Suprapubic skin (tissue), 4 donors: ENCODE data around the gene NBEA. TPM values are rescaled to one million over a fixed set of nuclear protein-coding genes. Genes with fewer than 3 reads are reported as not detected.

Experiments
- DNase-seq, 2 donors: peaks; one replicate each; pipeline ENCODE4 v3.0.0-alpha.2; 2019; ENCODE audit warnings: low spot score in 2 of 2
- H3K27ac ChIP-seq: fragments of 200-600 bp; sonication (generic); one replicate; pipeline ENCODE4 v1.5.1; 2019
- H3K27me3 ChIP-seq: fragments of 200-600 bp; sonication (generic); one replicate; pipeline ENCODE4 v1.5.1; 2019
- H3K36me3 ChIP-seq: fragments of 200-600 bp; sonication (generic); one replicate; pipeline ENCODE4 v1.5.1; 2019
- H3K4me1 ChIP-seq: fragments of 200-600 bp; sonication (generic); one replicate; pipeline ENCODE4 v1.5.1; 2019
- H3K4me3 ChIP-seq: fragments of 200-600 bp; sonication (generic); one replicate; pipeline ENCODE4 v1.5.1; 2019; ENCODE audit warnings: mild to moderate bottlenecking
- H3K9me3 ChIP-seq: fragments of 200-600 bp; sonication (generic); one replicate; pipeline ENCODE4 v1.5.1; 2019
- EP300 ChIP-seq: sonication (generic); formaldehyde crosslinking; IDR thresholded peaks from one replicate; pipeline ENCODE4 v1.6.1; 2017; ENCODE audit warnings: antibody characterized with exemption
- POLR2A ChIP-seq, 2 donors: fragments of 450-650 bp; IDR thresholded peaks; one replicate each; pipeline ENCODE4 v1.6.1; 2017; ENCODE audit warnings: antibody characterized with exemption in 2 of 2, mild to moderate bottlenecking in 2 of 2, moderate library complexity in 2 of 2
- POLR2AphosphoS5 ChIP-seq, 3 donors: sonication (generic); formaldehyde crosslinking; IDR thresholded peaks; one replicate each; pipeline ENCODE4 v1.6.1; 2017; ENCODE audit warnings: antibody characterized with exemption in 3 of 3
- WGBS: methylation state at CpG from one replicate; pipeline ENCODE4 v1.1.5; 2018; 5-methylcytosine and 5-hydroxymethylcytosine counted together
- total RNA-seq, 4 donors: library from RNA; depleted of rRNA; stranded (reverse); fragments of >200 nt; gene quantifications; one replicate each; pipeline ENCODE4 v1.1.0, GENCODE V29; 2016
- TF ChIP-seq, protein P1 (sequence below), 2 donors: fragments of 200-600 bp in 1 of 2; fragments of 450-650 bp in 1 of 2; sonication (generic) in 1 of 2; IDR thresholded peaks; one replicate each; pipeline ENCODE4 v1.5.1; 2016 to 2019; ENCODE audit warnings: antibody characterized with exemption in 2 of 2, mild to moderate bottlenecking in 1 of 2, moderate library complexity in 1 of 2

NBEA gene
- total RNA-seq, 4 donors from 2014 or later: 3.1 to 9.7 (median 4.1) TPM

DNA sequence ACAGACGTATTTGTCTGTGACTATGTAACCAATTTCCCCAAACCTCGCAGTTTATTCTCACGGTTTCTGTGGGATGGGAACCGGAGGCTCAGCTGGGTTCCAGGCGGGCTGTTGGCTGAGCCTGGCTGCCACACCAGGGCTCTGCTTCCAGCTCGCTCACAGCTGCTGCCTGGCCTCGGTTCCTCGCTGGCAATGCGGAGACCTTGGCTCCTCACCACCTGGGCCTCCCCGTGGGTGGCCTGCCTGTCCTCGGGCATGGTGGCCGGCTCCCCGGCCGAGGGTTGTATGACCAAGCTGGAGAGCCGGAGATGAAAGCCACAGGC, 753.3 kb downstream of the NBEA start:
- Histone ChIP-seq H3K4me1 (peaks cover 4% of the 10 kb centered on the region), H3K36me3 (no peaks in the 10 kb centered on the region), H3K9me3 (no peaks in the 10 kb centered on the region), H3K27ac (no peak overlapping the region), H3K27me3 (no peaks in the 10 kb centered on the region), H3K4me3 (no peak overlapping the region)
- 74% methylated on average over 8 of the region's 15 CpGs for WGBS
- TF ChIP-seq POLR2A (IDR thresholded peaks at IDR 0.05) (no peak), POLR2AphosphoS5 (IDR thresholded peaks at IDR 0.05) (no peak), EP300 (no peak)
- TF ChIP-seq, protein P1, sequence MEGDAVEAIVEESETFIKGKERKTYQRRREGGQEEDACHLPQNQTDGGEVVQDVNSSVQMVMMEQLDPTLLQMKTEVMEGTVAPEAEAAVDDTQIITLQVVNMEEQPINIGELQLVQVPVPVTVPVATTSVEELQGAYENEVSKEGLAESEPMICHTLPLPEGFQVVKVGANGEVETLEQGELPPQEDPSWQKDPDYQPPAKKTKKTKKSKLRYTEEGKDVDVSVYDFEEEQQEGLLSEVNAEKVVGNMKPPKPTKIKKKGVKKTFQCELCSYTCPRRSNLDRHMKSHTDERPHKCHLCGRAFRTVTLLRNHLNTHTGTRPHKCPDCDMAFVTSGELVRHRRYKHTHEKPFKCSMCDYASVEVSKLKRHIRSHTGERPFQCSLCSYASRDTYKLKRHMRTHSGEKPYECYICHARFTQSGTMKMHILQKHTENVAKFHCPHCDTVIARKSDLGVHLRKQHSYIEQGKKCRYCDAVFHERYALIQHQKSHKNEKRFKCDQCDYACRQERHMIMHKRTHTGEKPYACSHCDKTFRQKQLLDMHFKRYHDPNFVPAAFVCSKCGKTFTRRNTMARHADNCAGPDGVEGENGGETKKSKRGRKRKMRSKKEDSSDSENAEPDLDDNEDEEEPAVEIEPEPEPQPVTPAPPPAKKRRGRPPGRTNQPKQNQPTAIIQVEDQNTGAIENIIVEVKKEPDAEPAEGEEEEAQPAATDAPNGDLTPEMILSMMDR (IDR thresholded peaks at IDR 0.05): no peak
- peak in 1 of 2 donors; percentile 54 for DNase-seq

GRCh38 chr13:35697186-35697730, 755.2 kb downstream of the NBEA start:
- WGBS: 75% methylated on average over 7 of the region's 7 CpGs
- no peaks in the 10 kb centered on the region for H3K27me3 ChIP-seq
- TF ChIP-seq EP300: no peak
- TF ChIP-seq, protein P1 (IDR thresholded peaks at IDR 0.05): no peak
- TF ChIP-seq POLR2A (IDR thresholded peaks at IDR 0.05): no peak
- no peak for TF ChIP-seq POLR2AphosphoS5 (IDR thresholded peaks at IDR 0.05)
- H3K36me3 ChIP-seq: no peaks in the 10 kb centered on the region
- H3K4me1 ChIP-seq: peaks cover 4% of the 10 kb centered on the region
- H3K9me3 ChIP-seq: no peaks in the 10 kb centered on the region
- no peak overlapping the region for H3K27ac ChIP-seq
- DNase-seq: peak in 1 of 2 donors; percentile 42
- no peak overlapping the region for H3K4me3 ChIP-seq

DNA sequence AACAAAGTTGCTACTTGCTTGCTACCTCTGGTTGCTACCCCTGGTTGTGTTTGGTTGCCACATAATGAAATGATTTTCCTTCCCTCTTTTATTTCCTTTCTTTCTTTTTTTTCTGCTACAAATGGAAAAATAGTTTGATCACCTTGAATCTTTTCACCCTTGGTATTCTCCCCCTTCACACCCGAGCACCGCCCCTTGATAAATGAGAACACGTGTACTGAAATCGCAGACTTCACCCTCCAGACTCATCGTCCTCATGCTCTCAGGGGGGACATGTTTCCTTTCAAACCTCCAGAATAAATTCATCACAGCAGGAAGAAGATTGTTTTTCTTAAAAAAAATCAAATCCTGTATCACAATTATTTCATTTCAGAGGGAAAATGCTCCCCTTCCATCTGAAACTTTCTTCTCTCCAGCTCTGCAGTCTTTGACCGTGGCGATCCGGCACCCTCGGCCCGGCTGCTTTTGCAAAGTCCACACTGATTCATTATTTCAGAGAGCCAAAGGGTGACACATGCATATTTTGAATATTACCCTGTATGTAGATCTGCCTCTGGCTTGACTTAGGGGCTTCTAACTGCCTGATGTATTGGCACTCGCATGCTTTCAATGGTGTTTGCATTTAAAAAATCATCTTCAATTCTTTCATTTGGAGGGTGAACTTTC, 757.0 kb downstream of the NBEA start:
- Histone ChIP-seq H3K27ac (peak overlapping the region; percentile 18), H3K4me3 (no peak overlapping the region)

DNA sequence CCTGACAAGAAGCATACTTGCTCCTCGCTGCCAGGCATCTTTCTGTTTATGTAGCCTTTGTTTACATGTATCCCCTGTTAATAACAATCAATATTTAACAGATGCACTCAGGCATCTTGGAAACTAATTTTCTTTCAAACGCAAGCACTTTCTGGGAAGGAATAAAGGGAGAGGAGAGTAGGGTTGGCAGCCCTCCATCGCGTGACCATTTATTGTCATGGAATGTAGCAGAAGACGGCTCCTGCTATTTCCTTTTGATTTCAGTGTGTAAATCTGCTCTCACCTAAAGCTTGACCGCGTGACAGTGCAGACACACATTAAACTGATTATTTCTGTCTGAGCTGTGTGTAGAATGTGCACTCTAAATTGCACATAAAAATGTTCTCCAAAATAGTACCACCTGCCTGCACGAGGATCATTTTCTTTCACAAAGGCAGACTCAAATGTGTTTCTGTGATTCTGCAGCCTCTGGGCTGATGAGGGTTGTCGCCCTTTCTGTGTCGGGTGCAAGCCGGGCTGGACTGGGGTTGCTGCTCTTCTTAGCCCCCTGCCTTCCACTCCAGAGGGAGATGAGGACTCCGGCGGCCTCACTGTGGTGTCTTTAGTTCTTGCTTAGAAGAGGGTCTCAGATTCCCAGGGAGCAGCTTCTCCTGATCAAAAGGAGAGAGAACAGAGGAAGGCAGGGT, 757.9 kb downstream of the NBEA start:
- no peaks in the 10 kb centered on the region for H3K9me3 ChIP-seq
- H3K4me3 ChIP-seq: no peak overlapping the region
- DNase-seq: peak in 1 of 2 donors; percentile 57
- no peak for TF ChIP-seq POLR2A (IDR thresholded peaks at IDR 0.05)
- TF ChIP-seq POLR2AphosphoS5 (IDR thresholded peaks at IDR 0.05): no peak
- no peak for TF ChIP-seq EP300
- TF ChIP-seq, protein P1 (IDR thresholded peaks at IDR 0.05): no peak
- peaks cover 4% of the 10 kb centered on the region for H3K4me1 ChIP-seq
- no peaks in the 10 kb centered on the region for H3K36me3 ChIP-seq
- 35% methylated on average over 13 of the region's 13 CpGs for WGBS
- H3K27me3 ChIP-seq: no peaks in the 10 kb centered on the region
- H3K27ac ChIP-seq: peak overlapping the region; percentile 18

More for the DNA sequence above, 757.0 kb downstream of the NBEA start:
- Histone ChIP-seq H3K9me3 (no peaks in the 10 kb centered on the region), H3K36me3 (no peaks in the 10 kb centered on the region), H3K27me3 (no peaks in the 10 kb centered on the region), H3K4me1 (peaks cover 4% of the 10 kb centered on the region)
- WGBS: 64% methylated on average over 11 of the region's 11 CpGs
- peak in 1 of 2 donors; percentile 54 for DNase-seq
- TF ChIP-seq POLR2AphosphoS5 (IDR thresholded peaks at IDR 0.05): no peak
- no peak for TF ChIP-seq EP300
- TF ChIP-seq POLR2A (IDR thresholded peaks at IDR 0.05): no peak
- TF ChIP-seq, protein P1 (IDR thresholded peaks at IDR 0.05): no peak

DNA sequence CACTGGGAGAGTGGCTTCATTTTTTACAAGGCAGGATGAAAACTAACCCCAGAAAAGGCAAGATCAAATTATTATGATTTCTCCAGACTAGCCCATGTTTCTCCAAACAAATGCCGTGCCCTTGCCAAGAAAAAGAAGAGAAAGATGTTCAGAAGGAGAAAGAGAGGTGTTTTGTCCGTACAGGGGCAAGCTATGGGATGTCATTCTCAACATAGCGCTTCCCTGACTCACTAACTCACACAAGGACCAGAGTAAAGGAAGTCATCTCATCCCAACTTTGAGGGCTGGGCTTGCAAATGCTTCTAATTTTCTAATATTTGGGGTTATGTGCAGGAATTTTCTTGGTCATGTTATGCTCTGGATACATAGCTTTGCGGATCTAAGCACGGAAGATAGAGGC, 758.6 kb downstream of the NBEA start:
- WGBS: 73% methylated on average over 5 of the region's 5 CpGs
- Histone ChIP-seq H3K27me3 (no peaks in the 10 kb centered on the region), H3K9me3 (no peaks in the 10 kb centered on the region), H3K27ac (no peak overlapping the region), H3K4me3 (no peak overlapping the region), H3K36me3 (no peaks in the 10 kb centered on the region), H3K4me1 (peaks cover 4% of the 10 kb centered on the region)
- no peak for DNase-seq
- no peak for TF ChIP-seq POLR2AphosphoS5 (IDR thresholded peaks at IDR 0.05)
- TF ChIP-seq, protein P1 (IDR thresholded peaks at IDR 0.05): no peak
- TF ChIP-seq EP300: no peak
- no peak for TF ChIP-seq POLR2A (IDR thresholded peaks at IDR 0.05)
